OCI-LY1 (cell line): ENCODE results near the gene MYH13.

ENCODE experiments used
- H2AFZ ChIP-seq: fragments of 200-600 bp; sonication (generic), shearing (Covaris generic); 2 replicates; pipeline ENCODE4 v1.6.0; 2014; ENCODE audit warnings: antibody characterized with exemption, mild to moderate bottlenecking, low read length
- H3F3A ChIP-seq: fragments of 200-600 bp; sonication (generic), shearing (Covaris generic); 2 replicates; pipeline ENCODE4 v1.6.0; 2014; ENCODE audit warnings: mild to moderate bottlenecking, antibody characterized with exemption, low read length, moderate library complexity; ENCODE audit not compliant: insufficient read depth
- H3K27ac ChIP-seq: fragments of 200-600 bp; sonication (generic); 2 replicates; pipeline ENCODE4 v1.5.1; 2014; ENCODE audit warnings: low read length, mixed run types, mild to moderate bottlenecking, low read depth; ENCODE audit not compliant: poor library complexity, severe bottlenecking
- H3K27me3 ChIP-seq: fragments of 200-600 bp; sonication (generic); 2 replicates; pipeline ENCODE4 v1.6.0; 2014; ENCODE audit warnings: antibody characterized with exemption, mild to moderate bottlenecking, low read length, moderate library complexity; ENCODE audit not compliant: insufficient read depth
- H3K36me3 ChIP-seq: fragments of 200-600 bp; sonication (generic); 2 replicates; pipeline ENCODE4 v1.6.1; 2014; ENCODE audit warnings: mild to moderate bottlenecking, antibody characterized with exemption, low read length, moderate library complexity, mixed read lengths; ENCODE audit not compliant: insufficient read depth
- H3K4me1 ChIP-seq: fragments of 200-600 bp; sonication (generic); 2 replicates; pipeline ENCODE4 v1.5.1; 2014; ENCODE audit warnings: mild to moderate bottlenecking, low read length, moderate library complexity; ENCODE audit not compliant: insufficient read depth, severe bottlenecking
- H3K4me2 ChIP-seq: fragments of 200-600 bp; sonication (generic), shearing (Covaris generic); 2 replicates; pipeline ENCODE4 v1.6.1; 2014; ENCODE audit warnings: low read length
- H3K4me3 ChIP-seq: fragments of 200-600 bp; sonication (generic); 2 replicates; pipeline ENCODE4 v1.5.1; 2014; ENCODE audit warnings: low read length, low read depth, mild to moderate bottlenecking, mixed read lengths; ENCODE audit not compliant: poor library complexity, severe bottlenecking
- H3K79me2 ChIP-seq: fragments of 200-600 bp; shearing (Covaris generic); 2 replicates; pipeline ENCODE4 v1.6.1; 2016; ENCODE audit warnings: mixed run types, low read length, mixed read lengths; ENCODE audit not compliant: insufficient read depth
- H3K9ac ChIP-seq: fragments of 200-600 bp; sonication (generic), shearing (Covaris generic); 2 replicates; pipeline ENCODE4 v1.6.1; 2014; ENCODE audit warnings: mild to moderate bottlenecking, low read length, mixed read lengths
- H3K9me2 ChIP-seq: fragments of 200-600 bp; sonication (generic), shearing (Covaris generic); 2 replicates; pipeline ENCODE4 v1.6.1; 2014; ENCODE audit warnings: low read depth, mild to moderate bottlenecking, low read length, mixed read lengths
- H3K9me3 ChIP-seq: fragments of 200-600 bp; shearing (Covaris generic); 2 replicates; pipeline ENCODE4 v1.6.1; 2014; ENCODE audit warnings: low read length, mixed read lengths
- H4K20me1 ChIP-seq: fragments of 200-600 bp; sonication (generic), shearing (Covaris generic); 2 replicates; pipeline ENCODE4 v1.6.0; 2016; ENCODE audit warnings: mild to moderate bottlenecking, low read length; ENCODE audit not compliant: insufficient read depth
- CTCF ChIP-seq: fragments of 200-600 bp; sonication (generic), shearing (Covaris generic); IDR thresholded peaks from 2 replicates; pipeline ENCODE4 v1.5.1; 2017; ENCODE audit warnings: mild to moderate bottlenecking, antibody characterized with exemption, low read length, moderate library complexity, mixed read lengths
- EZH2 ChIP-seq: fragments of 200-600 bp; sonication (generic), shearing (Covaris generic); IDR thresholded peaks from 2 replicates; pipeline ENCODE4 v1.8.0; 2017; ENCODE audit warnings: borderline replicate concordance, mixed run types, mild to moderate bottlenecking, antibody characterized with exemption, low read length, moderate library complexity, mixed read lengths

The MYH13 gene

GRCh38 chr17:10278218-10278617 is 94.6 kb downstream of the MYH13 start:
- no peak overlapping the region for H2AFZ ChIP-seq
- H3K9me2 ChIP-seq, result no peaks in the 10 kb centered on the region
- no peaks in the 10 kb centered on the region for H3K79me2 ChIP-seq
- no peak overlapping the region for H3K4me2 ChIP-seq
- no peaks in the 10 kb centered on the region for H3K27me3 ChIP-seq
- no peaks in the 10 kb centered on the region for H3K4me1 ChIP-seq
- H3K36me3 ChIP-seq, result no peaks in the 10 kb centered on the region
- no peak overlapping the region for H3K27ac ChIP-seq
- no peaks in the 10 kb centered on the region for H3F3A ChIP-seq
- no peaks in the 10 kb centered on the region for H3K9me3 ChIP-seq
- no peak for TF ChIP-seq CTCF
- no peak for TF ChIP-seq EZH2
- no peak overlapping the region for H3K9ac ChIP-seq
- H4K20me1 ChIP-seq, result no peaks in the 10 kb centered on the region
- H3K4me3 ChIP-seq, result no peak overlapping the region

GRCh38 chr17:10276436-10276835 is 96.4 kb downstream of the MYH13 start:
- Histone ChIP-seq H3K4me2 (no peak overlapping the region), H3K9ac (no peak overlapping the region), H2AFZ (no peak overlapping the region), H3K27ac (no peak overlapping the region), H3K79me2 (no peaks in the 10 kb centered on the region), H3K9me2 (no peaks in the 10 kb centered on the region), H4K20me1 (no peaks in the 10 kb centered on the region), H3K9me3 (no peaks in the 10 kb centered on the region), H3K27me3 (no peaks in the 10 kb centered on the region), H3F3A (no peaks in the 10 kb centered on the region), H3K4me1 (no peaks in the 10 kb centered on the region), H3K4me3 (no peak overlapping the region), H3K36me3 (no peaks in the 10 kb centered on the region)
- TF ChIP-seq EZH2, result no peak
- TF ChIP-seq CTCF, result no peak

- H3F3A ChIP-seq, result no peaks in the 10 kb centered on the region
- no peaks in the 10 kb centered on the region for H3K9me3 ChIP-seq
- H2AFZ ChIP-seq, result no peak overlapping the region
- no peak overlapping the region for H3K4me2 ChIP-seq
- H3K79me2 ChIP-seq, result no peaks in the 10 kb centered on the region
- H3K36me3 ChIP-seq, result no peaks in the 10 kb centered on the region
- no peaks in the 10 kb centered on the region for H3K4me1 ChIP-seq
- no peaks in the 10 kb centered on the region for H3K27me3 ChIP-seq
- TF ChIP-seq CTCF, result no peak
- TF ChIP-seq EZH2, result no peak
- no peak overlapping the region for H3K27ac ChIP-seq
- H3K9ac ChIP-seq, result no peak overlapping the region
- no peaks in the 10 kb centered on the region for H3K9me2 ChIP-seq
- H3K4me3 ChIP-seq, result no peak overlapping the region
- no peaks in the 10 kb centered on the region for H4K20me1 ChIP-seq
These were observed 97.4 kb downstream of the MYH13 start for GRCh38 chr17:10275418-10275817.
